Measurements from ENCODE around the gene MBD3L2B.
"Not testable (repeated sequence)": the region's sequence is repeated elsewhere in the genome, so short reads cannot be mapped to it uniquely, and the experiment has no call there.

MBD3L2B gene

GRCh38 chr19:7021331-7021730, at the start of gene MBD3L2B:
Gene MBD3L2B (minus strand): TSS chr19:7021431. CDS start chr19:7021397, 34 bp downstream.
- H3K4me3 ChIP-seq (ENCODE audit: low read depth, low read length); CTCF ChIA-PET; DNase-seq (ENCODE audit: low read depth, low spot score); POLR2A ChIA-PET: not testable (repeated sequence)

DNA sequence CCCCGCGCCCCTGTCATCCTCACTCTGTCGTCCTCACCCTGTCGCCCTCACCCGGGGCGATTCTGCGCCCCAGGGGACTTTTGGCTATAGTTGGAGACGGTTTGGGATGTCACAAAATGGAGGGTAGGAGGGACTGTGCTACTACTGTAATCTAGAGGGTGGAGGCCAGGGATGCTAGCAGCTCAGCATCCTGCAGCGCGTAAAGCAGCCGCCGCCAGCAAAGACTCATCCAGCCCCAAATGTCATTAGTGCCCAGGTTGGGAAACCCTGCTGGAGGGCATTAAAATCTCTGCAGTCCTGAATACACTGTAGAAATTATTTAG, 48.6 kb upstream of the MBD3L2B start:
- TF ChIP-seq, protein P1, sequence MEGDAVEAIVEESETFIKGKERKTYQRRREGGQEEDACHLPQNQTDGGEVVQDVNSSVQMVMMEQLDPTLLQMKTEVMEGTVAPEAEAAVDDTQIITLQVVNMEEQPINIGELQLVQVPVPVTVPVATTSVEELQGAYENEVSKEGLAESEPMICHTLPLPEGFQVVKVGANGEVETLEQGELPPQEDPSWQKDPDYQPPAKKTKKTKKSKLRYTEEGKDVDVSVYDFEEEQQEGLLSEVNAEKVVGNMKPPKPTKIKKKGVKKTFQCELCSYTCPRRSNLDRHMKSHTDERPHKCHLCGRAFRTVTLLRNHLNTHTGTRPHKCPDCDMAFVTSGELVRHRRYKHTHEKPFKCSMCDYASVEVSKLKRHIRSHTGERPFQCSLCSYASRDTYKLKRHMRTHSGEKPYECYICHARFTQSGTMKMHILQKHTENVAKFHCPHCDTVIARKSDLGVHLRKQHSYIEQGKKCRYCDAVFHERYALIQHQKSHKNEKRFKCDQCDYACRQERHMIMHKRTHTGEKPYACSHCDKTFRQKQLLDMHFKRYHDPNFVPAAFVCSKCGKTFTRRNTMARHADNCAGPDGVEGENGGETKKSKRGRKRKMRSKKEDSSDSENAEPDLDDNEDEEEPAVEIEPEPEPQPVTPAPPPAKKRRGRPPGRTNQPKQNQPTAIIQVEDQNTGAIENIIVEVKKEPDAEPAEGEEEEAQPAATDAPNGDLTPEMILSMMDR (IDR thresholded peaks at IDR 0.05; ENCODE audit: insufficient read depth, low read length, missing control alignments): no peak
- DNase-seq (ENCODE audit: low read depth, low spot score): no peak
- CTCF ChIA-PET: interaction anchor here (1.5 to 2.4 kb wide), 2 partner anchors 11 to 611 kb away, joined by 4 to 10 read pairs; partner anchors contain the start of gene TRAPPC5
- POLR2A ChIA-PET: interaction anchor here (0.6 to 1.0 kb wide), 6 partner anchors 10 to 1012 kb away, joined by 3 to 4 read pairs (median 4); no protein-coding TSS in a partner anchor
- peak overlapping the region; percentile 93 for H3K4me3 ChIP-seq (ENCODE audit: low read depth, low read length)

- peak within 1 kb of the TSS; percentile 93 for H3K4me3 ChIP-seq (ENCODE audit: low read depth, low read length)
- CTCF ChIA-PET: interaction anchor here (0.9 to 2.4 kb wide), 4 partner anchors 11 to 612 kb away, joined by 3 to 10 read pairs (median 5); partner anchors contain the start of gene TRAPPC5
- POLR2A ChIA-PET: interaction anchor here (0.6 to 1.0 kb wide), 9 partner anchors 9 to 1012 kb away, joined by 3 to 4 read pairs (median 3); no protein-coding TSS in a partner anchor
- TF ChIP-seq, protein P1 (IDR thresholded peaks at IDR 0.05; ENCODE audit: insufficient read depth, low read length, missing control alignments): no peak
- DNase-seq (ENCODE audit: low read depth, low spot score): peak; percentile 58
These were observed 48.0 kb upstream of the MBD3L2B start, which contains the start of gene ZNF557 for GRCh38 chr19:7069042-7069903. Gene ZNF557 (plus strand): TSS chr19:7069703. CDS start chr19:7075075, 5,372 bp downstream.

GRCh38 chr19:7068599-7068998, 47.4 kb upstream of the MBD3L2B start:
- H3K4me3 ChIP-seq (ENCODE audit: low read depth, low read length): peak overlapping the region; percentile 42
- CTCF ChIA-PET: interaction anchor here (0.9 to 1.5 kb wide), 3 partner anchors 19 to 613 kb away, joined by 3 to 6 read pairs (median 4); partner anchors contain the start of gene TRAPPC5
- TF ChIP-seq, protein P1 (IDR thresholded peaks at IDR 0.05; ENCODE audit: insufficient read depth, low read length, missing control alignments): no peak
- POLR2A ChIA-PET: interaction anchor here (0.8 to 1.0 kb wide), 5 partner anchors 10 to 31 kb away, joined by 3 to 4 read pairs (median 4); no protein-coding TSS in a partner anchor
- no peak for DNase-seq (ENCODE audit: low read depth, low spot score)

GRCh38 chr19:7067716-7068115, 46.5 kb upstream of the MBD3L2B start:
- no peak overlapping the region for H3K4me3 ChIP-seq (ENCODE audit: low read depth, low read length)
- DNase-seq (ENCODE audit: low read depth, low spot score): peak; percentile 24
- ChIA-PET POLR2A (no interaction called here), CTCF (interaction anchor here (1.5 kb wide), 1 partner anchor 273 kb away, joined by 6 read pairs; no protein-coding TSS in a partner anchor)
- TF ChIP-seq, protein P1 (IDR thresholded peaks at IDR 0.05; ENCODE audit: insufficient read depth, low read length, missing control alignments): no peak

- CTCF ChIA-PET; DNase-seq (ENCODE audit: low read depth, low spot score); POLR2A ChIA-PET; H3K4me3 ChIP-seq (ENCODE audit: low read depth, low read length): not testable (repeated sequence)
These were observed 45.9 kb upstream of the MBD3L2B start for GRCh38 chr19:7067122-7067521.

GRCh38 chr19:7063764-7064418, 42.7 kb upstream of the MBD3L2B start:
- H3K4me3 ChIP-seq (ENCODE audit: low read depth, low read length): no peak overlapping the region
- no peak for DNase-seq (ENCODE audit: low read depth, low spot score)
- CTCF ChIA-PET: no interaction called here
- POLR2A ChIA-PET: no interaction called here
- TF ChIP-seq, protein P1 (IDR thresholded peaks at IDR 0.05; ENCODE audit: insufficient read depth, low read length, missing control alignments): no peak
